GM19452 (cell line): ENCODE results near the gene ADI1.
"Not testable (repeated sequence)": the region's sequence is repeated elsewhere in the genome, so short reads cannot be mapped to it uniquely, and the experiment has no call there.

Experiments
- ATAC-seq: cut with Tn5 transposase; IDR thresholded peaks from one replicate; pipeline ENCODE4 v1.9.1; 2021; ENCODE audit not compliant: unreplicated experiment

ADI1 gene

DNA sequence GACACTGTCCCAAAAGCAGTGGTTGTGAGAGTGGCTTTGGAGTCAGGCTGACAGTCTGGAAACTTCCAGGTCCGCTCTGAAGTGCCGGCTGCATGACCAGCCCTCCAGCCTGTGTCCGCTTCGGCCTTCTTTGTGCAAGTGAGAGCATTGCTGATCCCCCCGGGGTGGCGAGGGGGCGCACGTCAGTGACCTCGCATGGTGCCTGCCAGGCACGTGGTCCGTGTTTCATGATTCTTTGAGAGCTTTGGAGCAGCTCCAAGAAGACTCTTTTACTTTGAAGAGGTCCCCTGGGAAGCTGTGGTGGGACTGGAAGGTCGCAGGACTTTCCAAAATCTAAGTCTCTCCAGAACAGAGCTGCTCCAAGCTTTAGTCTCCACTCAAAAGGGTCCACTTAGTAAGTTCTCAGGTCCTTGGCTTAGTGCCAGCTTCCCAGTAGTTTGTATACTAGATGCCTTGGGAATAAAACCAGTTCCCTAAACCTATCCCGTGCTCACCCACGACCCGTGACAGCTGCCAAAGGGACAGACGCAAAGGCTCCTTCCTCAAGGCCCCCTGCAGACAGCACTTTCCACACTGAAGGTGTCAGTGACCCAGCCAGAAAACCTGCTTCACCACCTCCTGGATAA is 68.8 kb downstream of the ADI1 start:
- ATAC-seq = no peak

DNA sequence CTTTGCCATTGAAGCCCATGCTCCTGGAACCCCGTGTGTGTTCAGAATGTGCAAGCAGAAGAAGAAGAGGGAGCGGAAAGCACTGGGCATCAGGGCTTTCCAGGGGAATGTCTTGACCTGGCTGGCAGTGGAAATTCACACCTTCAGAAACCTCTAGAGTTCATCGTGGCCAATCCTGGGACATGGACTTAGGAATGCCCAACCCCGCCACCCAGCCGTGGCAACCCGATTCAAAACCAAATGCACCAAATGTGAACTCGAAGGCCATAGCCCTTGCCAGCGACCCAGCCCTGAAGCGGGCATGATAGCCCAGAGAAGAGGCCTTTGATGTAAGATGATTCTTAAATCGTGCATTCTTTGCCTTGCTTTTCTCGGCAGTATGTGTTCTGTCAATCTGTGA is 69.4 kb downstream of the ADI1 start:
- ATAC-seq = no peak

DNA sequence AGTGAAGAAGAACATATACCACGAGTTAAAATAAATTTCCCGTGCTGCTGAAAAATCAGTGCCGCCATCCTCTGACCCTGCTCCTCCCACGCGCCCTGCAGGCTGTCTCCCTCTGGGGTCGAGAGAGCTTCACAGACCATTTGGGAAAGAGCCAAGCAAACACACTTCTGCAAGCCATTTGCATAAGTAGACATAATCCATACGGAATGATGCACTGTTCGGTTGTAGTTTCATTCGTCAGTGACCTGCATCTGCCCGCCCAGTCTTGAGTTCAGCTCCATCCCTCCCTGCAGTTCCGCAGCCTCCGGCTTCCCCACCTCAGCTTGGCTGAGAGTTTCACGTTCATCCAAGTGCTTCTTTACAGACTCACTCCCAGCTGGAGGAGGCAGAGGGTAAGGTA is 70.2 kb downstream of the ADI1 start:
- ATAC-seq = no peak

DNA sequence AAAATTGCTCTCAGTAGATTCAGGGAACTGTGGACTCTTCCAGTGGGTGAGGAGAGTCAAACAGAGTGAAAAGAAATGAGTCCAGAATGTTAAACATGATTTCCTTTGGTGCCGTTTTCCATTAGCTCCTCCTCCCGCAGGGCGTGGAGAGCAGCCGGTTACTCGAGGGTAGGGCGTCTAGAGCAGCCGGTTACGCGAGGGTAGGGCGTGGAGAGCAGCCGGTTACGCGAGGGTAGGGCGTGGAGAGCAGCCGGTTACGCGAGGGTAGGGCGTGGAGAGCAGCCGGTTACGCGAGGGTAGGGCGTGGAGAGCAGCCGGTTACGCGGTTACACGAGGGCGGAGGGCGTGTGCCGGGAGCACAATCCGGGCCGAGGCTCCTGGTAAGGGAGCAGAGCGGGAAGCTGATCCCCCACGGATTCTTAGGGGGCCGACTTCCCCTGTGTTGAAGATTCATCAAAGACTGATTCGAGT is 70.9 kb downstream of the ADI1 start:
- not testable (repeated sequence) for ATAC-seq

DNA sequence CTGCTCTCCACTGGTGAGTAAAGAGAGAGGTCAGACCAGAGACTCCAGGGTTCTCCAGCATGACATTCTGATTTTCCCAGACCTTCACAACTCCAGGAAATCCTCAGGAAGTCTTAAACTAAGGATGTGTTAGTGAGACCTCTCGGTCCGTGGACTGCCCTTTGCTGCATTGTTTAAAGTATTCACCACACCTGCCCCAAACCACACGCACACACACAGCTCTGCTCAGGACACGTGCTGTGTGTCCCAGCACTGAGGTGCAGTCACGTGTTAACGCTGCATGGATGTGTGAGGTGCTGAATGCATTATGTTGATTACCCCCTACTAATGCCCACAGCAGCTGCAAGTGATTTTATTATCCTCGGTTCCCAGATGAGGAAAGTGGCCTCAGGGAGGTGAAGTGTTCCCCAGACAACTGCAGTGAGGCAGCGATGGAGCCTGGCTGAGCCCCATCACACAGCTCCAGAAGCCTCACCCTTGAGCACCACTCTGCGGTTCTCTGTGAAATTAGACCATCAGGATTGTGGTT is 71.5 kb downstream of the ADI1 start:
- ATAC-seq = no peak
